DMS53 treated with DMSO at 0.1 percent for 48 hours (cell line): ENCODE results near the gene CDC14B.
"Not testable (repeated sequence)": the region's sequence is repeated elsewhere in the genome, so short reads cannot be mapped to it uniquely, and the experiment has no call there.

Source experiments
- DNase-seq: peaks from one replicate; lab custom pipeline; 2025; ENCODE audit not compliant: unreplicated experiment; lab: John Stamatoyannopoulos, UW

The CDC14B gene

GRCh38 chr9:96551403-96551802, 68.2 kb downstream of the CDC14B start:
- no peak for DNase-seq

GRCh38 chr9:96550659-96551058, 69.0 kb downstream of the CDC14B start:
- DNase-seq = no peak

- not testable (repeated sequence) for DNase-seq
Measured at GRCh38 chr9:96543131-96543530, 76.5 kb downstream of the CDC14B start.

DNA sequence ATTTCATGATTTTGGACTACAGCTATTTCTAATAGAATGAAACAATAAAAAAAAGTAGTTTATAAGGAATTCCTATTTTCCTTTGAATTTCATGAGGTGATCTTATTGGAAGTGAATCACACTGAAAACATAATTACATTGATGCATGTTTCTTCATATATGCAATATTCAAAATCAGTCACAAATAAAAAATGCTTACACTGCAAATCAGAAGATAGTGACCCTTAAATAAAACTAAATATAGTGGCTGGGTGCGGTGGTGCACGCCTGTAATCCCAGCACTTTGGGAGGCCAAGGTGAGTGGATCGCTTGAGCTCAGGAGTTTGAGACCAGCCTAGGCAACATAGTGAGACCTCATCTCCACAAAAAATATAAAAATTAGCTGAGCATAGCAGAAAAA, 79.5 kb downstream of the CDC14B start:
- DNase-seq = no peak

DNA sequence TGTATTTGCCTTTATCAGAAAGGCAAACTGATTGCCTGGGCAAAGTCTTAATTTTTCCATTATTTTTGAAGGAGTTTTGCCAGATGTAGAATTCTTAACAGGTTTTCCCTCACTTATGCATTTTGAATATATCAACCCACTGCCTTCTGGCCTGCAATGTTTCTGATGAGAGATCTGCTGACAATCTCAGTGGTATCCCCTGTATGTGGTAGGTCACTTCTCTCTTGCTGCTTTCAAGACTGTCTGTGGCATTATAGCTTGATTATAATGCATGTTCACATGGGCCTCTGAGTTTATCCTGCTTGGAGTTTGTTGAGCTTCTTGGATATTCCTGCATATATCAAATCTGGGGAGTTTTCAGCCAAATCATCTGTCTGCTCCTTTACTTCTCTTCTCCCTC, 87.5 kb downstream of the CDC14B start:
- no peak for DNase-seq

- no peak for DNase-seq
Measured at GRCh38 chr9:96524764-96525163, 94.9 kb downstream of the CDC14B start.

GRCh38 chr9:96524045-96524444, 95.6 kb downstream of the CDC14B start:
- DNase-seq = no peak

DNA sequence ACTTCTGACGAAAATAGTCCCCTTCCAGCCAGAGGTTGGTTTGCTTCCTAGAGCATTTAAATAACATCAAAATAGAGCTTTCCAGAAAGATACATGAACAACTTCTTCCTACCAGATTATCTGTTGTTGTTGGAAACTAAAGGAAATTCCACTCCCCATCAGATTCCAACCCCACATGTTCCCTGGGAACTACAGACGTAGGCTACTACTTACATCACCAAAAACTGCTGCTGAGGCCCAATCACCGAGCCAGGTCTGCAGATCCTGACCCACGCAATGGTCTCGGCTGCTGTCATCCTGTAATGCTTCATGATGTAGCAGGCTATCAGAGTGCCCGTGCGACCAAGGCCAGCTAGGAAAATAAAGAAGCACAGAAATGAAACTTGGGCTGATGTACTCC, 96.3 kb downstream of the CDC14B start:
- DNase-seq = no peak

- no peak for DNase-seq
Measured at GRCh38 chr9:96522366-96522765, 97.3 kb downstream of the CDC14B start.

- DNase-seq = no peak
Measured at GRCh38 chr9:96519787-96520186, 99.9 kb downstream of the CDC14B start.

- DNase-seq = no peak
Measured at GRCh38 chr9:96519095-96519494, 100.5 kb downstream of the CDC14B start.

- DNase-seq = no peak
Measured at GRCh38 chr9:96515621-96516470, 103.8 kb downstream of the CDC14B start.

DNA sequence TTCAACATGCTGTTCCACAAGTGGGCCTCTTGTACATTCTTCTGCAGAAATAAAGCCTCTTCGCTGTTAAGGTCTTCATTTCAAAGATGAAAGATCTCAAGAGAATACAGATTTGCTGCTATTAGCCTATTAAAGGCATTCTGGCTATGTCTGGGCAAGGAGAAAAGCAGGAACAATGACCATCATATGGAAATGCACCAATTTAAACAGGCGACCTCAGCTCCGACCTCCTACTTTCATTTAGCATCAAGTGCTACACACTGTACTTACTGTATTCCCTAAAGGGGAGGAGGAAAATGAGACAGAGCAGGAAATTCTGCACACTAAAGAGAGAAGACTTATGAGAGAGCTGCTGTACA, 104.9 kb downstream of the CDC14B start:
- no peak for DNase-seq

GRCh38 chr9:96514108-96514799, 105.4 kb downstream of the CDC14B start:
- no peak for DNase-seq

DNA sequence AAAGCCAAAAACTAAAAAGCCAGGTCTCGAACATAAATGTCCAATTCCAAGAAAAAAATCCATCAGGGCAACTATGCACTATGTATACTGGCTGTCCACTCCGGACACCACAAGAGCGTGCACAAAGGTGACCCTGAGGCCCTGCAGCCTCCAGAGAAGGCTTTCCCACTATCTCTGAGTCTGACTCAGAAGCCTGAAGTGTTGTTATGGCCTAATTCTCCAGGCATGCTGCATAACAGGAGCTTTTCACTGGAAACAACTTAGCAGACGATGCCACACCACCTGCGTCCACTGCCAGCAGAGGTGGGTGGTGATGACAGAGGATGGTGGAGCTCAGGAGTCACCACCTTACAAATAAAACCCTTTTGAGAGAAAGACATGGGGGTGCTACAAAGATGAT, 106.0 kb downstream of the CDC14B start:
- no peak for DNase-seq

GRCh38 chr9:96512240-96512639, 107.4 kb downstream of the CDC14B start:
- DNase-seq = no peak

- no peak for DNase-seq
Measured at GRCh38 chr9:96510258-96510657, 109.4 kb downstream of the CDC14B start.

DNA sequence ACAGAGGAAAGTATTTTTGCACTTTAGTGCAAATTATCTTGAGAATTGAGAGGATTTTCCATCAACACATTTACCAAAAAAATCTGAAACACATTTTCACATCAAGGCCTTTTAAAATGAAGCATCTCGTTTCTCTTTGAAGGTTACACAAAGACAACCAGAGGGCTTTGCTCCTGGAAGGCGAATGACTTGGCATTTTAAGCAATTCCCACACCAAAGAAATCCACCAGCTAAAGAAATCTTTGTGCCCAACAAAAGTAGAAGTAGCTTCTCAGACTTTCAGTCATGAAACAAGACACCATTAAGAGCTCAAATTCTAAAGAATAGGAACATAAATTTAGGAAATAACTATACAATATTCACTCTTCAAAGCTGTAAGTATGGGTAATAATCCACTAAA, 109.8 kb downstream of the CDC14B start:
- DNase-seq = no peak

DNA sequence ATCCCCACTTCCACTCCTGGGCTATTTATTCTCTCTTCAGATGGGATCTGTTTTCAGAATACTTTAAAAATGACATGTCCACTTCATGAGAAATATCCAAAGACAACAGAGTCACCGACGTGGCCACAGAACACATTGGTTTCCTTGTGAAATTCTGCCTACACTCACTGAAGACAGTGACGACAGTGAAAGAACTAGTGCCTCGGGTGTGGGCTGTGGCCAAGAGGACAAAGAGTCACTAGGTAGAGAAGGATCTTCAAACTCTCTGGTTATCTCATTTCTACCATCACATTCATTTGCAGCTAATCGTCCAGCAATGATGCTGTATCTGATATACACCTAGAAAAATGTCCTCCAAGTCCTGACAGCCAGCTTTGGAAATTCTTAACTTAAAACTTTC, 110.6 kb downstream of the CDC14B start:
- DNase-seq = no peak

GRCh38 chr9:96508227-96508940, 111.3 kb downstream of the CDC14B start:
- DNase-seq = no peak

DNA sequence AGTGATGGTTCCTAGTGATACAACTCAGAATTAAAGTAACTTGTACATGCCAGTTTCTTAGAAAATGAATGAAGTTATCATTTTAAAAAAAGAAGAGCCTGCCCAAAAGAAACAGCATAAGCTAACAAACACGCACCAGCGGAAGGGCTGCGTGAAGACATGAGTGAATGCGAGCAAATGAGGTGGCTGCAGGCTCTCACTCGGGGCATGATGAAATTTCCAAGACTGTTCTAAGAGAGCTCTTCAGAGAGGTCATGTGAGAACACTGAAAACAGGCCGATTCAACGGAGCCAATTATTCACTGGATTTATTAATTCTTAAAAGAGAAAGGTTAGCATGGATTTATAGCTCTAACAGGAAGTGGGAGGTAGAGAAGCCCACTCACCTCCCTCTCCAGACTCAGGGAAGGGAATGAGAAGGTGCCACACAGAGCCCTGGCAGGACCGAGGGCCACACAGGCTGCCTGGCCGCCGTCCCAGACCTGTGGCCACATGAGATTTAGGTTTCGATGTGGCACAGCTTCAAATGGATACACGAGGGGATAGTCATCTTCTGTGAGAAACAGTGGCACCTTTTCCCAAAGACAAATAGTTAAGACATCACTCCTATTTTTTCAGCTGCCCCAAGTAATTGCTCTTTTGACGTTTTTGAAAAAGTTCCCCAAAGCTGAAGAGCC, 114.2 kb downstream of the CDC14B start:
- DNase-seq = no peak
